ENCODE results near the gene FARS2. TPM values are rescaled to one million over a fixed set of nuclear protein-coding genes. Genes with fewer than 3 reads are reported as not detected.

The FARS2 gene
- 10 to 100 TPM; 25.4 to 29.0 TPM for total RNA-seq
- 10 to 100 TPM; 16.6 to 16.9 TPM for polyA plus RNA-seq (ENCODE audit: insufficient read length in 2 of 2)
- long read RNA-seq, donor 1, partial matches to known transcripts, result 0 of 5 reads
- long read RNA-seq, donor 1, other reads (novel, unspliced or antisense), result 0 of 5 reads
- long read RNA-seq, donor 2, partial matches to known transcripts, result 0 of 1 reads
- long read RNA-seq, donor 2, other reads (novel, unspliced or antisense), result 0 of 1 reads
- long read RNA-seq, donor 3, partial matches to known transcripts, result 0 of 1 reads
- long read RNA-seq, donor 3, other reads (novel, unspliced or antisense), result 0 of 1 reads
- long read RNA-seq, donor 4, transcript FARS2-201 (7 exons, 1,663 nt), result major isoform, 7 of 37 reads
- long read RNA-seq, donor 4, partial matches to known transcripts, result 24 of 37 reads
- long read RNA-seq, donor 4, other reads (novel, unspliced or antisense), result 5 of 37 reads

GRCh38 chr6:5260661-5261544, at the start of gene FARS2, which contains the start of gene LYRM4:
TSS of gene FARS2 (plus strand) at chr6:5261513.
TSS of gene LYRM4 (minus strand) at chr6:5260950. CDS start at chr6:5260733, 217 bp downstream.
- no peaks in the 10 kb centered on the region for H3K27me3 ChIP-seq (ENCODE audit: control insufficient read depth, insufficient read depth, low read length)
- peak; percentile 83 to 97 (median 92) for DNase-seq (ENCODE audit: low read depth in 4 of 6, low spot score in 6 of 6)
- peaks cover 7% of the 10 kb centered on the region for H3K4me1 ChIP-seq (ENCODE audit: control insufficient read depth, insufficient read depth, low read length)
- H3K9me3 ChIP-seq (ENCODE audit: control insufficient read depth, insufficient read depth, low read length), result no peaks in the 10 kb centered on the region
- peak within 1 kb of the TSS; percentile 95 for H3K27ac ChIP-seq (ENCODE audit: low read depth, low read length)
- no peaks in the 10 kb centered on the region for H3K36me3 ChIP-seq (ENCODE audit: control insufficient read depth, insufficient read depth, low read length)
- H3K4me3 ChIP-seq (ENCODE audit: low read depth, low read length), result peak within 1 kb of the TSS; percentile 96
- WGBS (ENCODE audit: insufficient coverage), result under 1% methylated on average over 81 of the region's 85 CpGs

DNA sequence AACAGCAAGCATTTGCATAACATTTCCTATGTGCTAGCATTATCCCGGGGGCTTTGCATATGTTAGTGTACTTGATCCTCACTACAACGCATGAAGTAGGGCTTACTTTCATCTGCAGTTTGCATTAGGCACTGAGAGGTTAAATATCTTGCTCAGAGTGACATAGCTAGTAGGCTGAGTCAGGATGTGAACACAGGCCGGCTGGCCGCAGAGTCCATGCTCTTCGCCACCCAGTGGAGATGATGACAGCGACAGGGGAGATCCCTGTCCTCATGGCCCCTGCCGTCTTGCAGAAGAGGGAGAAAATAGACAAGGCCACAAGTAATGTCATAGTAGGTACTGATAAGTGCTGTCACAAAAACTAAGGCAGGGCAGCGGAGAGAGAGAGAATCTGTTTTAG, 47.5 kb upstream of the FARS2 start:
- H3K27me3 ChIP-seq (ENCODE audit: control insufficient read depth, insufficient read depth, low read length), result no peaks in the 10 kb centered on the region
- H3K9me3 ChIP-seq (ENCODE audit: control insufficient read depth, insufficient read depth, low read length), result no peaks in the 10 kb centered on the region
- no peak overlapping the region for H3K27ac ChIP-seq (ENCODE audit: low read depth, low read length)
- no peak overlapping the region for H3K4me3 ChIP-seq (ENCODE audit: low read depth, low read length)
- peaks cover 8% of the 10 kb centered on the region for H3K4me1 ChIP-seq (ENCODE audit: control insufficient read depth, insufficient read depth, low read length)
- no peak for DNase-seq (ENCODE audit: low read depth in 4 of 6, low spot score in 6 of 6)
- peaks cover 8% of the 10 kb centered on the region for H3K36me3 ChIP-seq (ENCODE audit: control insufficient read depth, insufficient read depth, low read length)
- WGBS (ENCODE audit: insufficient coverage), result 77% methylated on average over 8 of the region's 8 CpGs

GRCh38 chr6:5214570-5215052, 46.7 kb upstream of the FARS2 start:
- no peak for DNase-seq (ENCODE audit: low read depth in 4 of 6, low spot score in 6 of 6)
- peaks cover 8% of the 10 kb centered on the region for H3K36me3 ChIP-seq (ENCODE audit: control insufficient read depth, insufficient read depth, low read length)
- WGBS (ENCODE audit: insufficient coverage), result 65% methylated on average over 10 of the region's 10 CpGs

GRCh38 chr6:5215159-5215558, 46.2 kb upstream of the FARS2 start:
- Histone ChIP-seq H3K27me3 (ENCODE audit: control insufficient read depth, insufficient read depth, low read length) (no peaks in the 10 kb centered on the region), H3K4me1 (ENCODE audit: control insufficient read depth, insufficient read depth, low read length) (peaks cover 8% of the 10 kb centered on the region), H3K9me3 (ENCODE audit: control insufficient read depth, insufficient read depth, low read length) (no peaks in the 10 kb centered on the region), H3K4me3 (ENCODE audit: low read depth, low read length) (no peak overlapping the region), H3K27ac (ENCODE audit: low read depth, low read length) (no peak overlapping the region), H3K36me3 (ENCODE audit: control insufficient read depth, insufficient read depth, low read length) (peaks cover 8% of the 10 kb centered on the region)
- WGBS (ENCODE audit: insufficient coverage), result 100% methylated on average over 1 of the region's 2 CpGs
- DNase-seq (ENCODE audit: low read depth in 4 of 6, low spot score in 6 of 6), result no peak

More at GRCh38 chr6:5214570-5215052, 46.7 kb upstream of the FARS2 start:
- Histone ChIP-seq H3K27me3 (ENCODE audit: control insufficient read depth, insufficient read depth, low read length) (no peaks in the 10 kb centered on the region), H3K4me3 (ENCODE audit: low read depth, low read length) (no peak overlapping the region), H3K9me3 (ENCODE audit: control insufficient read depth, insufficient read depth, low read length) (no peaks in the 10 kb centered on the region), H3K27ac (ENCODE audit: low read depth, low read length) (no peak overlapping the region), H3K4me1 (ENCODE audit: control insufficient read depth, insufficient read depth, low read length) (peaks cover 8% of the 10 kb centered on the region)

GRCh38 chr6:5215799-5216198, 45.5 kb upstream of the FARS2 start:
- no peak overlapping the region for H3K27ac ChIP-seq (ENCODE audit: low read depth, low read length)
- no peak for DNase-seq (ENCODE audit: low read depth in 4 of 6, low spot score in 6 of 6)
- no peaks in the 10 kb centered on the region for H3K27me3 ChIP-seq (ENCODE audit: control insufficient read depth, insufficient read depth, low read length)
- H3K9me3 ChIP-seq (ENCODE audit: control insufficient read depth, insufficient read depth, low read length), result no peaks in the 10 kb centered on the region
- H3K4me1 ChIP-seq (ENCODE audit: control insufficient read depth, insufficient read depth, low read length), result peaks cover 8% of the 10 kb centered on the region
- peaks cover 8% of the 10 kb centered on the region for H3K36me3 ChIP-seq (ENCODE audit: control insufficient read depth, insufficient read depth, low read length)
- no peak overlapping the region for H3K4me3 ChIP-seq (ENCODE audit: low read depth, low read length)
- 81% methylated on average over 5 of the region's 9 CpGs for WGBS (ENCODE audit: insufficient coverage)

GRCh38 chr6:5217356-5217755, 44.0 kb upstream of the FARS2 start:
- peak overlapping the region; percentile 43 for H3K27ac ChIP-seq (ENCODE audit: low read depth, low read length)
- no peak overlapping the region for H3K4me3 ChIP-seq (ENCODE audit: low read depth, low read length)
- H3K36me3 ChIP-seq (ENCODE audit: control insufficient read depth, insufficient read depth, low read length), result peaks cover 8% of the 10 kb centered on the region
- DNase-seq (ENCODE audit: low read depth in 4 of 6, low spot score in 6 of 6), result peak in 1 of 6 donors; percentile 41
- H3K27me3 ChIP-seq (ENCODE audit: control insufficient read depth, insufficient read depth, low read length), result no peaks in the 10 kb centered on the region
- peaks cover 8% of the 10 kb centered on the region for H3K4me1 ChIP-seq (ENCODE audit: control insufficient read depth, insufficient read depth, low read length)
- WGBS (ENCODE audit: insufficient coverage), result 71% methylated on average over 1 of the region's 2 CpGs
- H3K9me3 ChIP-seq (ENCODE audit: control insufficient read depth, insufficient read depth, low read length), result no peaks in the 10 kb centered on the region

DNA sequence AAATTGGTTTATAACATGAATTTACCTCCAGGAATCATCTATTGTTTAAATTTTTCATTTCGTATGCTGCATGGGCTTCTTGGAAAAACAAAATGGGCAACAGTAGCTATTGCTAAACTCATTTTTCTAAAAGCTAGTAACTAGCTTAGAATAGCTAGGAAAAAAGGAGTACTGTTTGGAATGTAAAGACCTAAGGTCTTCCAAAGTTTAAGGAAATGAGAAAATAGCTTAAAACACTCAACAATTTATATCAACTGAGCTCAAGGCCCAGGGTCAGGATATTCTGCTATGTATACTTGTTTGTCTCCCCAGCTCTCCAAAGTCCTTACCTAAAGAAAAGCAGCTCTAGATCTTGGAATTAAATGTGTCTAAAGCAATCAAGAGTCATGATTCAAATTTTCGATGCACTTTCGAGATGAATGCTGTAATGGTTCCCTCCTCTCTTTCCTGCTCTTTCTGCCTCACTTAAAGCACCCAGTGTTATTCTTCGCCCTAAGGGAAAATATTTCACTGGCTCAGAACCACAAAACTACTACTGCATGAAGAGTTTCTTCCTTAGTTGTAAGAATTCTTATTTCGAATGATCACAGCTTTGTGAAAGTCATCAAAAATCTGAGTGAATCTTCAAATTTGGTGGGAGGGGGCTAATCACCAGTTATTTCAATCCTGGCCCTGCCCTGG, 42.2 kb upstream of the FARS2 start:
- no peak for DNase-seq (ENCODE audit: low read depth in 4 of 6, low spot score in 6 of 6)
- peaks cover 7% of the 10 kb centered on the region for H3K4me1 ChIP-seq (ENCODE audit: control insufficient read depth, insufficient read depth, low read length)
- H3K9me3 ChIP-seq (ENCODE audit: control insufficient read depth, insufficient read depth, low read length), result no peaks in the 10 kb centered on the region
- H3K36me3 ChIP-seq (ENCODE audit: control insufficient read depth, insufficient read depth, low read length), result peaks cover 4% of the 10 kb centered on the region
- WGBS (ENCODE audit: insufficient coverage), result no CpG with 5 or more reads among the region's 5 CpGs
- no peaks in the 10 kb centered on the region for H3K27me3 ChIP-seq (ENCODE audit: control insufficient read depth, insufficient read depth, low read length)
- no peak overlapping the region for H3K4me3 ChIP-seq (ENCODE audit: low read depth, low read length)
- peak overlapping the region; percentile 54 for H3K27ac ChIP-seq (ENCODE audit: low read depth, low read length)

- Histone ChIP-seq H3K27me3 (ENCODE audit: control insufficient read depth, insufficient read depth, low read length) (no peaks in the 10 kb centered on the region), H3K4me3 (ENCODE audit: low read depth, low read length) (no peak overlapping the region), H3K9me3 (ENCODE audit: control insufficient read depth, insufficient read depth, low read length) (no peaks in the 10 kb centered on the region), H3K4me1 (ENCODE audit: control insufficient read depth, insufficient read depth, low read length) (no peaks in the 10 kb centered on the region), H3K36me3 (ENCODE audit: control insufficient read depth, insufficient read depth, low read length) (no peaks in the 10 kb centered on the region), H3K27ac (ENCODE audit: low read depth, low read length) (no peak overlapping the region)
- 100% methylated on average over 1 of the region's 1 CpG for WGBS (ENCODE audit: insufficient coverage)
- DNase-seq (ENCODE audit: low read depth in 4 of 6, low spot score in 6 of 6), result no peak
Measured at GRCh38 chr6:5220443-5220842, 40.9 kb upstream of the FARS2 start.

DNA sequence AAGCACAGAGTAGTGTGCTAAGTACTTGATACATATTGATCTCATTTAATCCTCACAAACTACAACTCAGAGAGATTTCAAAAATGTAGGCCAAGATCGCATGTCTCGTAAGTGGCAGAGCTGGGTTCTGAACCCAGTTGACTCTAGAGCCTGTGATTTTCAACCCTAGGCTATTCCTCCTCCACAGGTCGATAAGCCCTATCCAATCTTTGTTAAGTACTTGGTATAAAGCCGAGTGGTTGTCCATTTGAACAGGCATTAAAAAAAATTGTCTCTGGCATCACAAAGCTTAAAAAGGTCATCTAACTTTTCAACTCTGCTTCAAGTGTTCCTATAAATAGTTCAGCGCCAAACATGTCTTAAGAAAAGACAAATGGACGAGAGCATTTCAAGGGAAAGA, 38.0 kb upstream of the FARS2 start:
- no peaks in the 10 kb centered on the region for H3K4me1 ChIP-seq (ENCODE audit: control insufficient read depth, insufficient read depth, low read length)
- H3K27me3 ChIP-seq (ENCODE audit: control insufficient read depth, insufficient read depth, low read length), result no peaks in the 10 kb centered on the region
- H3K9me3 ChIP-seq (ENCODE audit: control insufficient read depth, insufficient read depth, low read length), result no peaks in the 10 kb centered on the region
- WGBS (ENCODE audit: insufficient coverage), result 96% methylated on average over 4 of the region's 6 CpGs
- no peak for DNase-seq (ENCODE audit: low read depth in 4 of 6, low spot score in 6 of 6)
- no peak overlapping the region for H3K4me3 ChIP-seq (ENCODE audit: low read depth, low read length)
- no peak overlapping the region for H3K27ac ChIP-seq (ENCODE audit: low read depth, low read length)
- H3K36me3 ChIP-seq (ENCODE audit: control insufficient read depth, insufficient read depth, low read length), result no peaks in the 10 kb centered on the region
